ENCODE results near the gene RIN3. TPM values are rescaled to one million over a fixed set of nuclear protein-coding genes. Genes with fewer than 3 reads are reported as not detected.

RIN3 gene
- total and polyA plus RNA-seq, 10 of the 15 experiments (the other 5 are each of a cell fraction or from before 2014, with no cell fraction given): 0.91 to 23.3 (median 6.3) TPM

- peak overlapping the region; percentile 90 for H3K4me2 ChIP-seq (ENCODE audit: control insufficient read depth, insufficient read depth)
- RAD21 ChIA-PET (ENCODE audit: unreplicated experiment): interaction anchor here (0.7 to 5.3 kb wide), 13 partner anchors 8 to 120 kb away, joined by 3 to 67 read pairs (median 9); no protein-coding TSS in a partner anchor
- SMC1A ChIA-PET (ENCODE audit: uncharacterized antibody, unreplicated experiment): interaction anchor here (1.0 to 4.3 kb wide), 12 partner anchors 8 to 121 kb away, joined by 3 to 58 read pairs (median 6); no protein-coding TSS in a partner anchor
- H3K4me1 ChIP-seq (ENCODE audit: control insufficient read depth, insufficient read depth, low read length): peaks cover 39% of the 10 kb centered on the region
- BruUV-seq (replicated peaks): no TSS peak
- no peaks in the 10 kb centered on the region for H3K79me2 ChIP-seq (ENCODE audit: control insufficient read depth, insufficient read depth, low read length)
- DNase-seq (ENCODE audit: low read depth, low spot score): no peak
- CTCF ChIA-PET: interaction anchor here (1.0 to 1.7 kb wide), 7 partner anchors 10 to 125 kb away, joined by 3 to 11 read pairs (median 5); no protein-coding TSS in a partner anchor
- peak; percentile 3 for ATAC-seq
- intact Hi-C loops (cut with micrococcal nuclease; ENCODE audit: unreplicated experiment): no loop called here
- H3K9me3 ChIP-seq (replicated peaks; ENCODE audit: control insufficient read depth, insufficient read depth, low read length): no peaks in the 10 kb centered on the region; the same call in 2 of the 3 replicates
- POLR2A ChIA-PET: interaction anchor here (1.2 to 2.9 kb wide), 6 partner anchors 7 to 24 kb away, joined by 4 to 21 read pairs (median 8); no protein-coding TSS in a partner anchor
- no peaks in the 10 kb centered on the region for H4K20me1 ChIP-seq (ENCODE audit: control insufficient read depth, insufficient read depth)
- no peak overlapping the region; the same call in 1 of the 2 replicates for H2AFZ ChIP-seq (ENCODE audit: control insufficient read depth, low read depth, low read length)
- peak overlapping the region; percentile 39; the same call in 1 of the 2 replicates for H3K4me3 ChIP-seq
- H3K27ac ChIP-seq (ENCODE audit: control insufficient read depth, insufficient read depth): peak overlapping the region; percentile 74
- H3K36me3 ChIP-seq (ENCODE audit: control insufficient read depth in 2 of 2, insufficient read depth in 2 of 2, low read length in 1 of 2): peaks cover 0 to 9% of the 10 kb centered on the region in 2 experiments; a peak in 2 of 4 replicates
- 21% methylated on average over 9 of the region's 9 CpGs for WGBS (ENCODE audit: insufficient coverage, insufficient replicate concordance, low lambda C conversion rate, missing lambda C conversion rate)
- in situ Hi-C loops (cut with MboI): loop anchor here (25.0 kb wide), 1 partner anchor 539 kb away; no protein-coding TSS in a partner anchor
- 0 out of 2 replicates have a peak overlapping the region, but pooled peaks have one; percentile 2 for H3K9ac ChIP-seq (ENCODE audit: control insufficient read depth, insufficient read depth, low read length)
- H3K27me3 ChIP-seq (replicated peaks in 1 of 2; ENCODE audit: control insufficient read depth in 2 of 2, insufficient read depth in 2 of 2, low read length in 1 of 2): no peaks in the 10 kb centered on the region
- FAIRE-seq: no peak
- TF ChIP-seq FOXK2 (IDR thresholded peaks at IDR 0.05) (no peak), EGR1 (IDR thresholded peaks at IDR 0.05; ENCODE audit: borderline replicate concordance in 1 of 2, low read depth in 2 of 2, low read length in 2 of 2) (no peak), POLR2AphosphoS5 (IDR thresholded peaks at IDR 0.05; ENCODE audit: low read length) (0 out of 2 replicates have a peak, but pooled peaks have one; percentile 19), YY1 (IDR thresholded peaks at IDR 0.05; ENCODE audit: low read depth, low read length) (no peak), SREBF2 (IDR thresholded peaks at IDR 0.05; ENCODE audit: low read length) (no peak), BHLHE40 (IDR thresholded peaks at IDR 0.05; ENCODE audit: borderline replicate concordance in 1 of 2, low read depth in 2 of 2, low read length in 1 of 2) (no peak), NR2F1 (conservative IDR thresholded peaks at IDR 0.05) (peak; percentile 50), IRF5 (IDR thresholded peaks at IDR 0.05; ENCODE audit: borderline replicate concordance) (no peak), CTCF (IDR thresholded peaks at IDR 0.05 in 2 of 3, conservative IDR thresholded peaks at IDR 0.05 in 1 of 3; ENCODE audit: control insufficient read depth in 2 of 3, extremely low read depth in 1 of 3, insufficient read depth in 1 of 3, low read depth in 3 of 3, low read length in 3 of 3) (no peak), STAT1 (conservative IDR thresholded peaks at IDR 0.05) (no peak)
- TF ChIP-seq, protein P1, sequence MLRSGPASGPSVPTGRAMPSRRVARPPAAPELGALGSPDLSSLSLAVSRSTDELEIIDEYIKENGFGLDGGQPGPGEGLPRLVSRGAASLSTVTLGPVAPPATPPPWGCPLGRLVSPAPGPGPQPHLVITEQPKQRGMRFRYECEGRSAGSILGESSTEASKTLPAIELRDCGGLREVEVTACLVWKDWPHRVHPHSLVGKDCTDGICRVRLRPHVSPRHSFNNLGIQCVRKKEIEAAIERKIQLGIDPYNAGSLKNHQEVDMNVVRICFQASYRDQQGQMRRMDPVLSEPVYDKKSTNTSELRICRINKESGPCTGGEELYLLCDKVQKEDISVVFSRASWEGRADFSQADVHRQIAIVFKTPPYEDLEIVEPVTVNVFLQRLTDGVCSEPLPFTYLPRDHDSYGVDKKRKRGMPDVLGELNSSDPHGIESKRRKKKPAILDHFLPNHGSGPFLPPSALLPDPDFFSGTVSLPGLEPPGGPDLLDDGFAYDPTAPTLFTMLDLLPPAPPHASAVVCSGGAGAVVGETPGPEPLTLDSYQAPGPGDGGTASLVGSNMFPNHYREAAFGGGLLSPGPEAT (IDR thresholded peaks at IDR 0.05; ENCODE audit: low read depth): no peak
- TF ChIP-seq, protein P2, sequence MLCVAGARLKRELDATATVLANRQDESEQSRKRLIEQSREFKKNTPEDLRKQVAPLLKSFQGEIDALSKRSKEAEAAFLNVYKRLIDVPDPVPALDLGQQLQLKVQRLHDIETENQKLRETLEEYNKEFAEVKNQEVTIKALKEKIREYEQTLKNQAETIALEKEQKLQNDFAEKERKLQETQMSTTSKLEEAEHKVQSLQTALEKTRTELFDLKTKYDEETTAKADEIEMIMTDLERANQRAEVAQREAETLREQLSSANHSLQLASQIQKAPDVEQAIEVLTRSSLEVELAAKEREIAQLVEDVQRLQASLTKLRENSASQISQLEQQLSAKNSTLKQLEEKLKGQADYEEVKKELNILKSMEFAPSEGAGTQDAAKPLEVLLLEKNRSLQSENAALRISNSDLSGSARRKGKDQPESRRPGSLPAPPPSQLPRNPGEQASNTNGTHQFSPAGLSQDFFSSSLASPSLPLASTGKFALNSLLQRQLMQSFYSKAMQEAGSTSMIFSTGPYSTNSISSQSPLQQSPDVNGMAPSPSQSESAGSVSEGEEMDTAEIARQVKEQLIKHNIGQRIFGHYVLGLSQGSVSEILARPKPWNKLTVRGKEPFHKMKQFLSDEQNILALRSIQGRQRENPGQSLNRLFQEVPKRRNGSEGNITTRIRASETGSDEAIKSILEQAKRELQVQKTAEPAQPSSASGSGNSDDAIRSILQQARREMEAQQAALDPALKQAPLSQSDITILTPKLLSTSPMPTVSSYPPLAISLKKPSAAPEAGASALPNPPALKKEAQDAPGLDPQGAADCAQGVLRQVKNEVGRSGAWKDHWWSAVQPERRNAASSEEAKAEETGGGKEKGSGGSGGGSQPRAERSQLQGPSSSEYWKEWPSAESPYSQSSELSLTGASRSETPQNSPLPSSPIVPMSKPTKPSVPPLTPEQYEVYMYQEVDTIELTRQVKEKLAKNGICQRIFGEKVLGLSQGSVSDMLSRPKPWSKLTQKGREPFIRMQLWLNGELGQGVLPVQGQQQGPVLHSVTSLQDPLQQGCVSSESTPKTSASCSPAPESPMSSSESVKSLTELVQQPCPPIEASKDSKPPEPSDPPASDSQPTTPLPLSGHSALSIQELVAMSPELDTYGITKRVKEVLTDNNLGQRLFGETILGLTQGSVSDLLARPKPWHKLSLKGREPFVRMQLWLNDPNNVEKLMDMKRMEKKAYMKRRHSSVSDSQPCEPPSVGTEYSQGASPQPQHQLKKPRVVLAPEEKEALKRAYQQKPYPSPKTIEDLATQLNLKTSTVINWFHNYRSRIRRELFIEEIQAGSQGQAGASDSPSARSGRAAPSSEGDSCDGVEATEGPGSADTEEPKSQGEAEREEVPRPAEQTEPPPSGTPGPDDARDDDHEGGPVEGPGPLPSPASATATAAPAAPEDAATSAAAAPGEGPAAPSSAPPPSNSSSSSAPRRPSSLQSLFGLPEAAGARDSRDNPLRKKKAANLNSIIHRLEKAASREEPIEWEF (IDR thresholded peaks at IDR 0.05; ENCODE audit: insufficient replicate concordance, low read depth, low read length): no peak
Measured at GRCh38 chr14:92675976-92676375, 162.4 kb downstream of the RIN3 start.
